ENCODE results near the gene SPTB. TPM values are rescaled to one million over a fixed set of nuclear protein-coding genes. Genes with fewer than 3 reads are reported as not detected.

The SPTB gene
- total RNA-seq, 8 experiments from 2014 or later: 0.25 to 9.4 (median 0.84) TPM

DNA sequence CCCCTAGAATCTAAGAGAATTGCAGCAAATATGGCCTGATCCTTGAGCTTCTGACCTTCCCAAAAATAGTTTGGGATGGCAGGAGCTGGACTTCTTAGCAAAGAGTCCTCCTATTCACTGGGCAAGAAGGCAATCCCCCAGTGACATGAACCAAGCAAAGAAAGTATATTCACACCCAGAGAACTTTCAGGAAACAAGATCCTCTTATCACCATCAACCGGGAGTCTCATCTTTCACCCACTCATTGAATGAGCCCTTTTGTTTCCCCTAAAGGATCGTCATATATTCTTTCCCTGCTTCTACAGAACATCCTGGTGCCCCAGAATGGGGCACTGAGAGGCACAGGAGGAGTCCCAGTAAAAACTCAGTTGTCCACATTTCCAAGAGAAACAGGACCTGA, 19.7 kb downstream of the SPTB start:
- H3K4me3 ChIP-seq: no peak overlapping the region
- no peak overlapping the region for H3K27ac ChIP-seq
- 33 to 72% (median 50%) methylated on average over 1 to 2 of the region's 2 CpGs; no CpG with 5 or more reads in 4 of the 10 experiments for WGBS, 10 experiments
- peaks cover 0 to 5% of the 10 kb centered on the region in 2 donors for H3K4me1 ChIP-seq (replicated peaks in 1 of 2)
- in situ Hi-C loops (cut with MboI; ENCODE audit: low pct_unique_long_range_greater_than_20kb in 2 of 9, low sequenced_read_pairs in 9 of 9, unreplicated experiment in 9 of 9): no loop called here
- no peak for ATAC-seq (replicated peaks in 6 of 8)

- no peak overlapping the region for H3K27ac ChIP-seq
- WGBS, 10 experiments: 0 to 88% (median 59%) methylated on average over 1 to 10 of the region's 11 CpGs; no CpG with 5 or more reads in 1 of the 10 experiments
- no peaks in the 10 kb centered on the region for H3K4me1 ChIP-seq (replicated peaks in 1 of 2)
- in situ Hi-C loops (cut with MboI; ENCODE audit: low pct_unique_long_range_greater_than_20kb in 2 of 9, low sequenced_read_pairs in 9 of 9, unreplicated experiment in 9 of 9): no loop called here
- no peak for ATAC-seq (replicated peaks in 6 of 8)
- no peak overlapping the region for H3K4me3 ChIP-seq
Measured at GRCh38 chr14:64857979-64858744, 21.5 kb downstream of the SPTB start.

- no peak overlapping the region for H3K4me3 ChIP-seq
- in situ Hi-C loops (cut with MboI; ENCODE audit: low pct_unique_long_range_greater_than_20kb in 2 of 9, low sequenced_read_pairs in 9 of 9, unreplicated experiment in 9 of 9): no loop called here
- 39 to 100% (median 74%) methylated on average over 1 to 9 of the region's 11 CpGs; no CpG with 5 or more reads in 3 of the 10 experiments for WGBS, 10 experiments
- peak in 3 of 8 experiments; percentile 79 to 90 (median 83) for ATAC-seq (replicated peaks in 6 of 8)
- no peaks in the 10 kb centered on the region for H3K4me1 ChIP-seq (replicated peaks in 1 of 2)
- H3K27ac ChIP-seq: no peak overlapping the region
Measured at GRCh38 chr14:64856529-64857445, 22.9 kb downstream of the SPTB start.

DNA sequence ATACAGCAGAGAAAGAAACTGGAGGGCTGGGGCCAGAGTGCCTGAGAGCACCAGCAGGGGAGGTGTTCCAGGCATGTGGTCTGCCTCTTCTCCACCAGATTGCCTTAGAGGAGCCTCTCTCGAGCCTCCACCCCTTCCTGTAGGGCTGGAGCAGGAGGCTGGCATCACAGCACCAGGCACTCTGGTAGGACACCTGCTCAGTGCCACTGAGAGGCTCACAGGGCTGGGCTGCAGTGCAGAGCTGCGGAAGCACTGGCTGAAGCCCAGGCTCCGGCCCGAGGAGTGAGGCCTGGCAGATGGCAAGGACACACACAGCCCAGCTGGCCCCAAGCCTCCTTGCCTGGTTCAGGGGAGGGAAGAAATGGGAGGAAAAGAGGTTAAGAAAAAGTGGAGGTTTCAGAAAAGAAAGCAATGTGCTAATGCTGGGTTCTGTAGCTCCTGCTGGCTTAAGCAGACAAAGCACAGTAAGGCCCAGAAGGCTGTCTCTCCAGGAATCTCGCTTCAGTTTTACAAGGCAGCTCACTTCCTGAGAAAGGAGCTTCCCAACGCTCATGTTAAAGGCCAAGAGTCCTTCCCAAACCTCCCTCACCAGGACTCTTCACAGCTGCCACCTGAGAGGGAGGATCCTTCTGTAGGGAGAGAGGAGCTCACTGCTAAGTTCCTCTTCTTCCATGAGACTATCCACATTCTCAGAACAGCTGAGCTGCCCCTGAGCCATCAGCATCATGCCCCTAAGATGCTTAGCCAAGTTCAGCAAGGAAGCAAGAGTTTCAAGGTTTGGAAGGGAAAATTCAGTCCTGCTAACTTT, 23.8 kb downstream of the SPTB start:
- Histone ChIP-seq H3K4me1 (replicated peaks in 1 of 2) (no peaks in the 10 kb centered on the region), H3K4me3 (no peak overlapping the region), H3K27ac (no peak overlapping the region)
- in situ Hi-C loops (cut with MboI; ENCODE audit: low pct_unique_long_range_greater_than_20kb in 2 of 9, low sequenced_read_pairs in 9 of 9, unreplicated experiment in 9 of 9): no loop called here
- 0 to 100% (median 43%) methylated on average over 1 of the region's 6 CpGs; no CpG with 5 or more reads in 6 of the 10 experiments for WGBS, 10 experiments
- ATAC-seq (replicated peaks in 6 of 8): peak in 3 of 8 experiments; percentile 63 to 68 (median 65)

DNA sequence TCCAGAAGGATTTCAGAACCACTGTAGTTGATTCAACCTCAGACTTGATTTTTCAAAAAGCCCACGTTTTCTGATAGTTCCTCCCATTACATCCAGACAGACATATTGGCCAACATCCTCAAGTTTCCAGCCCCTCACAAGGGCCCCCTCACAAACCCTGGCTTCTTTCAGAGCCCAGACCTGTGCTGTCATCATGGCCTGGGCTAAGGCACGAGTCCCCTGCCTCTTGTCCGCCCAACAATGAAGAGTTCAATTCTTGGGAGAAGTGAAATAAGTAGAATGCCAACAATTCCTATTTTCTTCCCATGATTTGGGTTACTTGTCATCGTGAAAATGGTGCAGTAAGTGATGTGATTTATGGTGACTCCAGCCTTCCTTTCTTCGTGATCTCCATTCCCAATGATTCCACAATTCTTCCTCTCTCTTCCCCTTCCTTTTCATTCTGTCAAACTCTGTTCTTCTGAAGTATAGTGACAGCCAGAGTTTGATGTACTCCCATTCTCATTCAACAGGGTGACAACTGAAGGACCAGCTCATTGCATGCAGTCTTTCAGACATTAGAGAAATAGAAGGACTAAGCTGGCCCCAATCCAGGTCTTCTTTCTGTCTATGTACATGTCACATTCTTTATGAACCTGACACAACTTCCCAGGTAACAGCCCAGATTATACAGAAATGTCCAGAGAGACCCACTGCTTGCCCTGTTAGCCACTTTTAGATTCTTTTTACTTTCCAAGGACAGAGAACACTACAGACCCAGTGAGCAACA, 29.2 kb downstream of the SPTB start:
- peak in 3 of 8 experiments; percentile 68 to 91 (median 75) for ATAC-seq (replicated peaks in 6 of 8)
- 0 to 70% (median 34%) methylated on average over 1 to 4 of the region's 5 CpGs; no CpG with 5 or more reads in 2 of the 10 experiments for WGBS, 10 experiments
- Histone ChIP-seq H3K4me1 (replicated peaks in 1 of 2) (peaks cover 0 to 8% of the 10 kb centered on the region in 2 donors), H3K27ac (no peak overlapping the region), H3K4me3 (no peak overlapping the region)
- in situ Hi-C loops (cut with MboI; ENCODE audit: low pct_unique_long_range_greater_than_20kb in 2 of 9, low sequenced_read_pairs in 9 of 9, unreplicated experiment in 9 of 9): no loop called here

DNA sequence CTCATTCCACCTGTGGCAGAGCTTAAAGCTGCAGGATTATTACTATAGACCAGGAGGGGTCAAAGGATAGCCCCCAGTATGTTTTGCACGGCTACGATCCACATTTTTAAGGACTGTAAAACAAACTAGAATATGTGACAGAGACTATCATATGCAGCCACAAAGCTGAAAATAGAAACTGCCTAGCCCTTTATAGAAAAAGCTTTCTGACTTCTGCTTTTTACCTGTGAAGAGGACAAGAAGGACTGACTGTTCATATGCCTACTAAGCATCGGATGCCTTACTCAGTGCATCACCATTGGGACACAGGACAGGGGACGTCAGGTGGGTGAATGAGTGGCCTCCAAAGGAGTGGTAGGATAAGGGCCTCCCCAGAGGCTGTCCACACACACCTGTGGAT, 29.8 kb downstream of the SPTB start:
- WGBS, 10 experiments: 47 to 95% (median 86%) methylated on average over 2 to 4 of the region's 4 CpGs; no CpG with 5 or more reads in 5 of the 10 experiments
- no peak for ATAC-seq (replicated peaks in 6 of 8)
- in situ Hi-C loops (cut with MboI; ENCODE audit: low pct_unique_long_range_greater_than_20kb in 2 of 9, low sequenced_read_pairs in 9 of 9, unreplicated experiment in 9 of 9): no loop called here
- peaks cover 0 to 8% of the 10 kb centered on the region in 2 donors for H3K4me1 ChIP-seq (replicated peaks in 1 of 2)
- no peak overlapping the region for H3K4me3 ChIP-seq
- no peak overlapping the region for H3K27ac ChIP-seq

DNA sequence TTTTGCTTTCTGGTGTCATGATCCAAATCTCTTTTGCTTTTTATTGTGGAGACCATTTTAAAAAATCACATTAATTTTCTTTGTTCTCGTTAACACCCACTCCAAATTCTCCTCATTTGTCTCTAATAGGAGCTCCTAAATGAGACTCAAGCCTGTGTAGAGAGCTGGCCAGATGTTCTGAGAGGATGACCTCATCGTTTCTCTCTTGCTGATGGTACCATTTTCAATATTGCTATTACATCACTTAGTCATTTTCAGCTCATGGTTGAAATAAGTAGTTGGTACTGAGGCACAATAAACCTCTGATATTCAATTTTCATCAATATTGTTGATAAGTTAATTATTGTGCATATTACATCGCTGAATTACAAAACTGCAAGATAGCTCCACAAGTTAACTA, 31.5 kb downstream of the SPTB start:
- H3K4me1 ChIP-seq (replicated peaks in 1 of 2): peaks cover 0 to 8% of the 10 kb centered on the region in 2 donors
- in situ Hi-C loops (cut with MboI; ENCODE audit: low pct_unique_long_range_greater_than_20kb in 2 of 9, low sequenced_read_pairs in 9 of 9, unreplicated experiment in 9 of 9): no loop called here
- ATAC-seq (replicated peaks in 6 of 8): peak in 2 of 8 experiments; percentile 22 to 41
- 30 to 83% (median 62%) methylated on average over 2 to 3 of the region's 3 CpGs; no CpG with 5 or more reads in 1 of the 10 experiments for WGBS, 10 experiments
- no peak overlapping the region for H3K27ac ChIP-seq
- H3K4me3 ChIP-seq: no peak overlapping the region

DNA sequence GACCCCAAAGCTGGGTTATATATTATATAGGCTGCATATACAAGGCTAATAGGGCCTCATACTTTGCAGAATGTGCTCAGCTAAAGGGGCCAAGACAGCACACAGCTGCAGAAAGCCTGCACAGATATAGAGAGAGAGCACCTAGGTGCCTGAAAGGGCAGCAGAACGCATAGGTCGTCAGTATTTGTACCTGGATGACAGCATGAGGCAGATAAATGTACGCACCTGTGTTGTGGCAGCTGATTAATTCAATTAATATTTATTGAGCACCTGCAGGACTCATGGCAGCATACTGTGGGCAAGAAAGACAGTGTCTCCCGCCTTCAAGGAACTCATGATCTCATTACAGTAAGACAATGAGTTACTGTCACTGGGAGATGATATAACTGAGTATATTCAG, 33.4 kb downstream of the SPTB start:
- Histone ChIP-seq H3K27ac (no peak overlapping the region), H3K4me1 (replicated peaks in 1 of 2) (peaks cover 0 to 8% of the 10 kb centered on the region in 2 donors), H3K4me3 (no peak overlapping the region)
- 33 to 100% (median 78%) methylated on average over 1 to 3 of the region's 4 CpGs; no CpG with 5 or more reads in 2 of the 10 experiments for WGBS, 10 experiments
- in situ Hi-C loops (cut with MboI; ENCODE audit: low pct_unique_long_range_greater_than_20kb in 2 of 9, low sequenced_read_pairs in 9 of 9, unreplicated experiment in 9 of 9): no loop called here
- no peak for ATAC-seq (replicated peaks in 6 of 8)

- no peak overlapping the region for H3K4me3 ChIP-seq
- no peak overlapping the region for H3K27ac ChIP-seq
- 0 to 100% (median 59%) methylated on average over 1 to 6 of the region's 6 CpGs; no CpG with 5 or more reads in 3 of the 10 experiments for WGBS, 10 experiments
- in situ Hi-C loops (cut with MboI; ENCODE audit: low pct_unique_long_range_greater_than_20kb in 2 of 9, low sequenced_read_pairs in 9 of 9, unreplicated experiment in 9 of 9): no loop called here
- H3K4me1 ChIP-seq (replicated peaks in 1 of 2): peaks cover 0 to 8% of the 10 kb centered on the region in 2 donors
- no peak for ATAC-seq (replicated peaks in 6 of 8)
Measured at GRCh38 chr14:64845878-64846277, 33.8 kb downstream of the SPTB start.

DNA sequence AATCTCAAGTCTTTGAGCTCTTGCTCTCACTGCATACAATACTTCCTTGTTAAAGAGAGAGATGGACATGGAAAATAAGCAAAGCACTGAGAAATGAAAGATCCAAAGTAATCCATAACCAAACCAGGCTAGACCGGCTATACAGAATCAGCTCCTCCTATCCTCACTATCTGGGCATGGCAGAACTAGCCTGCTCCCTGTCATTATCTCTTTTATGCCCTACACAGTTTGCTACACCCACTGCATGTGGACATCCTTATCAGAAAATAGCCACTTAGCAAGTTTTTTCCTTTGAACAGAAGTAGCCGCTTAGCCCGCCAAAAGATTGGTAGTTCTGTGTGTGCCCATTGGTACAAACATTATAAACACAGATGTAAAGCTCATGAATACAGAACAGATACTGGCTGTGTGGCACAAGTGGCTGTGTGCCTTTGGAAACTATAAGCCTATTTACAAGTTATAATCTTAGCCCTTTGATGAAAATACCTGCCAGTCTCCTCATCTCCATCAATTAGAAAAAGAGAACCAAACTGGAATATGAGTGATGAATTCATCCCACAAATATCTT, 34.7 kb downstream of the SPTB start:
- Histone ChIP-seq H3K27ac (no peak overlapping the region), H3K4me3 (no peak overlapping the region), H3K4me1 (replicated peaks in 1 of 2) (peaks cover 0 to 4% of the 10 kb centered on the region in 2 donors)
- 67 to 100% (median 97%) methylated on average over 1 to 3 of the region's 3 CpGs; no CpG with 5 or more reads in 1 of the 10 experiments for WGBS, 10 experiments
- in situ Hi-C loops (cut with MboI; ENCODE audit: low pct_unique_long_range_greater_than_20kb in 2 of 9, low sequenced_read_pairs in 9 of 9, unreplicated experiment in 9 of 9): no loop called here
- no peak for ATAC-seq (replicated peaks in 6 of 8)

- in situ Hi-C loops (cut with MboI; ENCODE audit: low pct_unique_long_range_greater_than_20kb in 2 of 9, low sequenced_read_pairs in 9 of 9, unreplicated experiment in 9 of 9): no loop called here
- no peaks in the 10 kb centered on the region for H3K4me1 ChIP-seq (replicated peaks in 1 of 2)
- no peak overlapping the region for H3K4me3 ChIP-seq
- no peak overlapping the region for H3K27ac ChIP-seq
- ATAC-seq (replicated peaks in 6 of 8): no peak
- WGBS, 10 experiments: 0 to 100% (median 57%) methylated on average over 1 to 2 of the region's 2 CpGs; no CpG with 5 or more reads in 3 of the 10 experiments
Measured at GRCh38 chr14:64844272-64844671, 35.4 kb downstream of the SPTB start.
